H9 (cell line): ENCODE data around the gene TFG. TPM values are rescaled to one million over a fixed set of nuclear protein-coding genes. Genes with fewer than 3 reads are reported as not detected.

Source experiments
- DNase-seq: peaks from one replicate; pipeline ENCODE4 v3.0.0-alpha.2; 2017
- H2AFZ ChIP-seq: one replicate; pipeline ENCODE4 v1.6.1; 2013; ENCODE audit warnings: mild to moderate bottlenecking, low read length, control low read depth, moderate library complexity
- H2AK5ac ChIP-seq: 2 replicates; pipeline ENCODE4 v1.6.1; 2013; ENCODE audit warnings: low read length, control low read depth, mixed read lengths; ENCODE audit not compliant: insufficient read length
- H2BK120ac ChIP-seq: one replicate; pipeline ENCODE4 v1.6.1; 2013; ENCODE audit warnings: low read depth, mild to moderate bottlenecking, low read length, control low read depth, inconsistent platforms; ENCODE audit not compliant: poor library complexity, severe bottlenecking
- H2BK12ac ChIP-seq: 2 replicates; pipeline ENCODE4 v1.6.1; 2013; ENCODE audit warnings: low read length, control low read depth, mixed read lengths, low read depth; ENCODE audit not compliant: insufficient read length
- H2BK15ac ChIP-seq: 2 replicates; pipeline ENCODE4 v1.6.1; 2013; ENCODE audit warnings: low read depth, low read length, control low read depth
- H2BK20ac ChIP-seq: one replicate; pipeline ENCODE4 v1.6.1; 2013; ENCODE audit warnings: low read depth, mild to moderate bottlenecking, low read length, control low read depth, inconsistent platforms; ENCODE audit not compliant: poor library complexity, severe bottlenecking
- H2BK5ac ChIP-seq: 2 replicates; pipeline ENCODE4 v1.6.1; 2013; ENCODE audit warnings: low read length, control low read depth, mixed read lengths; ENCODE audit not compliant: insufficient read length
- H3K14ac ChIP-seq: 2 replicates; pipeline ENCODE4 v1.6.1; 2013; ENCODE audit warnings: low read length, control low read depth; ENCODE audit not compliant: insufficient read depth
- H3K18ac ChIP-seq: 2 replicates; pipeline ENCODE4 v1.6.1; 2013; ENCODE audit warnings: low read depth, mild to moderate bottlenecking, mixed read lengths, low read length, control low read depth; ENCODE audit not compliant: insufficient read length
- H3K23ac ChIP-seq: 2 replicates; pipeline ENCODE4 v1.6.1; 2013; ENCODE audit warnings: low read length, control low read depth, mixed read lengths, low read depth; ENCODE audit not compliant: insufficient read length
- H3K23me2 ChIP-seq: 2 replicates; pipeline ENCODE4 v1.6.1; 2013; ENCODE audit warnings: low read depth, mild to moderate bottlenecking, mixed read lengths, low read length, control low read depth; ENCODE audit not compliant: insufficient read length, poor library complexity, severe bottlenecking
- H3K27ac ChIP-seq: 2 replicates; pipeline ENCODE4 v1.5.1; 2013; ENCODE audit warnings: low read length, control low read depth, mixed read lengths, low read depth; ENCODE audit not compliant: insufficient read length
- H3K27me3 ChIP-seq: 2 replicates; pipeline ENCODE4 v1.6.1; 2013; ENCODE audit warnings: low read length, control low read depth, inconsistent platforms; ENCODE audit not compliant: insufficient read depth
- H3K4ac ChIP-seq: 2 replicates; pipeline ENCODE4 v1.6.1; 2013; ENCODE audit warnings: low read depth, mild to moderate bottlenecking, control low read depth, inconsistent platforms, low read length, moderate library complexity
- H3K4me1 ChIP-seq: 2 replicates; pipeline ENCODE4 v1.6.1; 2013; ENCODE audit warnings: low read length, control low read depth, inconsistent platforms; ENCODE audit not compliant: insufficient read depth
- H3K4me2 ChIP-seq: 2 replicates; pipeline ENCODE4 v1.6.1; 2013; ENCODE audit warnings: low read length, control low read depth, mixed read lengths; ENCODE audit not compliant: insufficient read length, insufficient read depth
- H3K56ac ChIP-seq: 2 replicates; pipeline ENCODE4 v1.6.1; 2013; ENCODE audit warnings: low read depth, mild to moderate bottlenecking, mixed read lengths, low read length, control low read depth; ENCODE audit not compliant: insufficient read length
- H3K79me1 ChIP-seq: 2 replicates; pipeline ENCODE4 v1.6.1; 2013; ENCODE audit warnings: low read depth, mild to moderate bottlenecking, moderate library complexity, low read length, control low read depth, inconsistent platforms; ENCODE audit not compliant: insufficient read depth, poor library complexity, severe bottlenecking
- H3K79me2 ChIP-seq: 2 replicates; pipeline ENCODE4 v1.6.1; 2013; ENCODE audit warnings: low read length, control low read depth, inconsistent platforms; ENCODE audit not compliant: insufficient read depth
- H3K9ac ChIP-seq: 2 replicates; pipeline ENCODE4 v1.6.1; 2013; ENCODE audit warnings: low read length, control low read depth, mixed read lengths; ENCODE audit not compliant: insufficient read length; ENCODE audit errors: extremely low read depth
- H3K9me3 ChIP-seq: one replicate; pipeline ENCODE4 v1.6.1; 2013; ENCODE audit warnings: low read depth, low read length, inconsistent platforms; ENCODE audit not compliant: control insufficient read depth
- H3T11ph ChIP-seq: one replicate; pipeline ENCODE4 v1.6.1; 2013; ENCODE audit warnings: mild to moderate bottlenecking, low read length, control low read depth, inconsistent platforms
- H4K20me1 ChIP-seq: one replicate; pipeline ENCODE4 v1.6.1; 2013; ENCODE audit not compliant: control insufficient read depth, insufficient read length, insufficient read depth
- H4K5ac ChIP-seq: 2 replicates; pipeline ENCODE4 v1.6.1; 2013; ENCODE audit warnings: low read depth, mild to moderate bottlenecking, mixed read lengths, low read length, control low read depth; ENCODE audit not compliant: insufficient read length
- H4K8ac ChIP-seq: replicated peaks from 2 replicates; pipeline ENCODE4 v1.6.1; 2013; ENCODE audit warnings: low read length, control low read depth, mixed read lengths, low read depth; ENCODE audit not compliant: insufficient read length
- H4K91ac ChIP-seq: 2 replicates; pipeline ENCODE4 v1.6.1; 2013; ENCODE audit warnings: low read depth, mild to moderate bottlenecking, moderate library complexity, mixed read lengths, low read length, control low read depth; ENCODE audit not compliant: insufficient read length
- H3K27ac Mint-ChIP-seq, 3 experiments: 2 replicates in 2 of 3; 3 replicates in 1 of 3; pipeline ENCODE4 v1.8.0; 2020 to 2021; ENCODE audit warnings: mixed read lengths in 3 of 3, mild to moderate bottlenecking in 1 of 3, moderate library complexity in 1 of 3
- H3K27me3 Mint-ChIP-seq: 2 replicates; pipeline ENCODE4 v1.8.0; 2021; ENCODE audit warnings: low read depth, mild to moderate bottlenecking, moderate library complexity, mixed read lengths
- H3K36me3 Mint-ChIP-seq, 3 experiments: 2 replicates in 2 of 3; 3 replicates in 1 of 3; pipeline ENCODE4 v1.8.0; 2020 to 2021; ENCODE audit warnings: low read depth in 3 of 3, mixed read lengths in 3 of 3; ENCODE audit not compliant: insufficient read depth in 1 of 3
- H3K4me1 Mint-ChIP-seq, 2 experiments: 2 replicates each; pipeline ENCODE4 v1.8.0; 2020; ENCODE audit warnings: mixed read lengths in 2 of 2
- H3K4me3 Mint-ChIP-seq, 2 experiments: 2 replicates in 1 of 2; 3 replicates in 1 of 2; pipeline ENCODE4 v1.8.0; 2020 to 2021; ENCODE audit warnings: mild to moderate bottlenecking in 2 of 2, mixed read lengths in 2 of 2, moderate library complexity in 1 of 2
- H3K9me3 Mint-ChIP-seq, 2 experiments: 2 replicates in 1 of 2; 3 replicates in 1 of 2; pipeline ENCODE4 v1.8.0; 2020; ENCODE audit warnings: mild to moderate bottlenecking in 2 of 2, mixed read lengths in 2 of 2, moderate library complexity in 1 of 2
- CTCF ChIP-seq: fragments of 200-600 bp; sonication (generic); conservative IDR thresholded peaks from 3 replicates; pipeline ENCODE4 v1.8.0; 2021; ENCODE audit warnings: antibody characterized with exemption, mild to moderate bottlenecking
- WGBS: extraction: QIAGEN DNeasy Blood & Tissue Kit; methylation state at CpG from one replicate; pipeline ENCODE4 v1.1.7; 2013; ENCODE audit warnings: missing lambda C conversion rate, low lambda C conversion rate, mixed read lengths; ENCODE audit not compliant: insufficient read length; ENCODE audit errors: extremely low coverage; 5-methylcytosine and 5-hydroxymethylcytosine counted together
- total RNA-seq: library from RNA; stranded (reverse); gene quantifications from 2 replicates; pipeline ENCODE4 v1.2.1, GENCODE V29; 2021

Gene TFG
- total RNA-seq, 1 experiment from 2014 or later: 80.7 TPM

GRCh38 chr3:100796556-100796955 lies 87.3 kb downstream of the TFG start:
- Histone ChIP-seq H3K27ac (no peak overlapping the region), H3K79me1 (no peaks in the 10 kb centered on the region), H4K20me1 (no peaks in the 10 kb centered on the region), H3K9me3 (no peaks in the 10 kb centered on the region), H2AK5ac (no peak overlapping the region), H3K4ac (no peak overlapping the region), H4K91ac (no peak overlapping the region), H2BK120ac (no peak overlapping the region), H3K23ac (no peak overlapping the region), H3K56ac (no peak overlapping the region), H3K14ac (no peak overlapping the region), H2AFZ (no peak overlapping the region), H3K18ac (no peak overlapping the region), H2BK5ac (no peak overlapping the region), H3K4me2 (no peak overlapping the region), H4K8ac (no peak overlapping the region), H2BK12ac (no peak overlapping the region), H3K27me3 (no peaks in the 10 kb centered on the region), H3K23me2 (no peaks in the 10 kb centered on the region), H3T11ph (no peak overlapping the region), H2BK15ac (no peak overlapping the region), H4K5ac (no peak overlapping the region), H3K79me2 (no peaks in the 10 kb centered on the region), H3K9ac (no peak overlapping the region), H2BK20ac (no peak overlapping the region), H3K4me1 (no peaks in the 10 kb centered on the region)
- Mint-ChIP-seq H3K36me3 (no peaks in the 10 kb centered on the region), H3K4me3 (no peak overlapping the region), H3K4me1 (peaks cover 4 to 8% of the 10 kb centered on the region in 2 experiments; a peak in 2 of 4 replicates), H3K27ac (no peak overlapping the region), H3K9me3 (no peaks in the 10 kb centered on the region), H3K27me3 (no peaks in the 10 kb centered on the region)
- TF ChIP-seq CTCF: peak; percentile 56; the same call in 2 of the 3 replicates
- no CpG with 5 or more reads among the region's 2 CpGs for WGBS
- DNase-seq: no peak
